ENCODE data around the gene HAGHL. TPM values are rescaled to one million over a fixed set of nuclear protein-coding genes. Genes with fewer than 3 reads are reported as not detected.

HAGHL gene
- total and polyA plus RNA-seq, 4 donors, result 4.1 to 26.7 (median 13.1) TPM

DNA sequence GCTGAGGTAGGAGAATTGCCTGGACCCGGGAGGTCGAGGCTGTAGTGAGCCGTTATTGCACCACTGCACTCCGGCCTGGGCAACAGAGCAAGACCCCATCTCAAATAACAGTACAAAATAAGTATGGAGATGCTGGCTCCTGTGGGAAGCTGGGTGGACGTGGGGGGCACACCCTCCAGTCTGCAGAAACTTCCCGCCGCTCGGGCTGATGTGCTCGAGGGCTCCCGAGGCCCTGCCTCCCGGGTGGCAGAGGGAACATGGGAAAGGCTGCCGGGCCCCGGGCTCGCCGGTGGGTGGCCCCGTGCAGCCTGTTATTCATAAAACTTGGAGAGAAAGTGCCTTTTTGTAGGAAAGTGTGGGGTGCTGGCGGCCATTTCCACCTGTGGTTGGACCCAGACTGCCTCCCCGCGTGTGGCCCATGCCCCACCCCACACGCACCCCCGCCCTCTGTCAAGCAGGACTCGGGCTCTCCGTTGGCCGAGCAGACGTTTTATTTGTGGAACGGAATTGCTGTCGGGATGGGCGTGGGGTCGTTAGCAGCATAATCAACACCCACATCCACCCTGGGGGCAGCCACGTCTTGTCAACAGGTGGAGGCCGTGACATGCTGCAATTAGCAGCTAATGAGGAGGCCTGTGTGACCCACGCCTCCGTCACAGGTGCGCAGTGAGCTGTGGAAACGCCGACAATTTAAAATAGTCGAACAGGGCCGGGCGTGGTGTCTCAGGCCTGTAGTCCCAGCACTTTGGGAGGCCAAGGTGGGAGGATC is 21.3 kb downstream of the HAGHL start:
- 84 to 93% methylated on average over 39 of the region's 39 CpGs for WGBS, 2 donors
- no peak for TF ChIP-seq CTCF (IDR thresholded peaks at IDR 0.05; ENCODE audit: control extremely low read depth, extremely low read depth)
- no peaks in the 10 kb centered on the region for H3K36me3 ChIP-seq (ENCODE audit: control insufficient read depth in 4 of 4, insufficient read depth in 4 of 4, low read length in 4 of 4)
- H3K4me1 ChIP-seq (ENCODE audit: control insufficient read depth in 5 of 5, insufficient read depth in 5 of 5, low read length in 5 of 5), result peaks cover 0 to 3% (median 0%) of the 10 kb centered on the region in 5 donors
- no peak overlapping the region for H3K4me3 ChIP-seq
- no peak for ATAC-seq (ENCODE audit: insufficient read depth, low FRiP score)
- H3K27me3 ChIP-seq (ENCODE audit: control insufficient read depth in 3 of 3, insufficient read depth in 3 of 3, low read length in 2 of 3), result no peaks in the 10 kb centered on the region
- no peak for DNase-seq
- H3K9ac ChIP-seq (ENCODE audit: insufficient read depth in 1 of 2, low read length in 2 of 2), result no peak overlapping the region
- H3K27ac ChIP-seq (ENCODE audit: low read depth in 1 of 2, low read length in 1 of 2), result no peak overlapping the region
- no peaks in the 10 kb centered on the region for H3K9me3 ChIP-seq (ENCODE audit: control insufficient read depth in 4 of 4, insufficient read depth in 3 of 4, low read length in 3 of 4)

- H3K36me3 ChIP-seq (ENCODE audit: control insufficient read depth in 4 of 4, insufficient read depth in 4 of 4, low read length in 4 of 4), result no peaks in the 10 kb centered on the region
- no peak overlapping the region for H3K9ac ChIP-seq (ENCODE audit: insufficient read depth in 1 of 2, low read length in 2 of 2)
- no peak overlapping the region for H3K4me3 ChIP-seq
- 72 to 80% methylated on average over 6 of the region's 6 CpGs for WGBS, 2 donors
- DNase-seq (no peak), ATAC-seq (ENCODE audit: insufficient read depth, low FRiP score) (no peak)
- H3K9me3 ChIP-seq (ENCODE audit: control insufficient read depth in 4 of 4, insufficient read depth in 3 of 4, low read length in 3 of 4), result no peaks in the 10 kb centered on the region
- H3K27ac ChIP-seq (ENCODE audit: low read depth in 1 of 2, low read length in 1 of 2), result no peak overlapping the region
- TF ChIP-seq CTCF (IDR thresholded peaks at IDR 0.05; ENCODE audit: control extremely low read depth, extremely low read depth), result no peak
- H3K4me1 ChIP-seq (ENCODE audit: control insufficient read depth in 5 of 5, insufficient read depth in 5 of 5, low read length in 5 of 5), result peaks cover 0 to 3% (median 0%) of the 10 kb centered on the region in 5 donors
- H3K27me3 ChIP-seq (ENCODE audit: control insufficient read depth in 3 of 3, insufficient read depth in 3 of 3, low read length in 2 of 3), result no peaks in the 10 kb centered on the region
Observed at GRCh38 chr16:749010-749409, 22.1 kb downstream of the HAGHL start.

GRCh38 chr16:750485-750884 is 23.6 kb downstream of the HAGHL start:
- no peaks in the 10 kb centered on the region for H3K9me3 ChIP-seq (ENCODE audit: control insufficient read depth in 4 of 4, insufficient read depth in 3 of 4, low read length in 3 of 4)
- no peak overlapping the region for H3K4me3 ChIP-seq
- H3K4me1 ChIP-seq (ENCODE audit: control insufficient read depth in 5 of 5, insufficient read depth in 5 of 5, low read length in 5 of 5), result peaks cover 0 to 3% (median 0%) of the 10 kb centered on the region in 5 donors
- H3K27me3 ChIP-seq (ENCODE audit: control insufficient read depth in 3 of 3, insufficient read depth in 3 of 3, low read length in 2 of 3), result no peaks in the 10 kb centered on the region
- ATAC-seq (ENCODE audit: insufficient read depth, low FRiP score) (no peak), DNase-seq (no peak)
- no peak overlapping the region for H3K27ac ChIP-seq (ENCODE audit: low read depth in 1 of 2, low read length in 1 of 2)
- H3K36me3 ChIP-seq (ENCODE audit: control insufficient read depth in 4 of 4, insufficient read depth in 4 of 4, low read length in 4 of 4), result no peaks in the 10 kb centered on the region
- no peak for TF ChIP-seq CTCF (IDR thresholded peaks at IDR 0.05; ENCODE audit: control extremely low read depth, extremely low read depth)
- no peak overlapping the region for H3K9ac ChIP-seq (ENCODE audit: insufficient read depth in 1 of 2, low read length in 2 of 2)
- 71 to 74% methylated on average over 9 of the region's 9 CpGs for whole genome bisulfite sequencing, 2 donors

Measured in lung (tissue), 12 donors.